IMR-90 (cell line): ENCODE data around the gene EOLA2. TPM values are rescaled to one million over a fixed set of nuclear protein-coding genes. Genes with fewer than 3 reads are reported as not detected.
A peak's percentile ranks its signal among the peaks of the same experiment; 100 is the strongest.

Source experiments
- ATAC-seq: fragments of 200-7000 bp; cut with Tn5 transposase; 2 replicates; pipeline ENCODE4 v1.9.1; 2020; ENCODE audit warnings: low read depth, mild to moderate bottlenecking, moderate library complexity
- Bru-seq: library from RNA; stranded (reverse); fragments of 400-500 nt; gene quantifications from one replicate; lab custom pipeline; 2021; lab: Mats Ljungman, UMichigan
- BruChase-seq, 2 experiments: library from RNA; stranded (reverse); fragments of 400-500 nt; gene quantifications; one replicate each; lab custom pipeline; 2021; lab: Mats Ljungman, UMichigan
- BruUV-seq: library from RNA; stranded (reverse); fragments of 400-500 nt; replicated peaks from 2 replicates; lab custom pipeline; 2021; lab: Mats Ljungman, UMichigan
- CTCF ChIA-PET: fragments of 300-600 bp; formaldehyde crosslinking; extraction: SDS; loops from one replicate; lab custom pipeline; 2021; ENCODE audit warnings: antibody characterized with exemption; lab: Yijun Ruan, JAX
- POLR2A ChIA-PET: fragments of 300-600 bp; sonication (Branson Sonifier 250); formaldehyde crosslinking; loops from one replicate; lab custom pipeline; 2022; ENCODE audit warnings: antibody characterized with exemption; ENCODE audit not compliant: unreplicated experiment; lab: Charles Lee
- DNase-seq: peaks from one replicate; pipeline ENCODE4 v3.0.0; 2013
- H2AFZ ChIP-seq: replicated peaks from 2 replicates; pipeline ENCODE3; 2013; ENCODE audit warnings: low read length, mild to moderate bottlenecking; ENCODE audit not compliant: poor library complexity
- H2AK5ac ChIP-seq: 2 replicates; pipeline ENCODE4 v1.6.1; 2013; ENCODE audit warnings: low read depth, low read length, inconsistent platforms
- H2AK9ac ChIP-seq: replicated peaks from 2 replicates; pipeline ENCODE3; 2013; ENCODE audit warnings: mild to moderate bottlenecking, low read depth, low read length, moderate library complexity; ENCODE audit not compliant: poor library complexity
- H2BK120ac ChIP-seq: 2 replicates; pipeline ENCODE4 v1.6.1; 2013; ENCODE audit warnings: low read depth, low read length, inconsistent platforms
- H2BK15ac ChIP-seq: 3 replicates; pipeline ENCODE4 v1.6.1; 2013; ENCODE audit warnings: low read depth, low read length, inconsistent platforms
- H2BK20ac ChIP-seq: 2 replicates; pipeline ENCODE4 v1.6.1; 2013; ENCODE audit warnings: low read depth, mild to moderate bottlenecking, inconsistent platforms, low read length, moderate library complexity
- H2BK5ac ChIP-seq: 2 replicates; pipeline ENCODE4 v1.6.1; 2013; ENCODE audit warnings: mild to moderate bottlenecking, low read depth, low read length, inconsistent platforms; ENCODE audit not compliant: poor library complexity, severe bottlenecking
- H3K14ac ChIP-seq: replicated peaks from 2 replicates; pipeline ENCODE4 v1.6.1; 2013; ENCODE audit warnings: low read depth, low read length, inconsistent platforms
- H3K18ac ChIP-seq: 2 replicates; pipeline ENCODE4 v1.6.1; 2013; ENCODE audit warnings: low read depth, low read length, control low read depth
- H3K23ac ChIP-seq: 2 replicates; pipeline ENCODE4 v1.6.1; 2013; ENCODE audit warnings: low read depth, low read length, inconsistent platforms
- H3K27ac ChIP-seq: 2 replicates; pipeline ENCODE4 v1.5.1; 2013; ENCODE audit warnings: mild to moderate bottlenecking, control low read depth, low read length; ENCODE audit not compliant: insufficient read depth
- H3K27me3 ChIP-seq: 2 replicates; pipeline ENCODE4 v1.6.1; 2013; ENCODE audit warnings: low read length; ENCODE audit not compliant: control insufficient read depth, insufficient read depth
- H3K36me3 ChIP-seq: 2 replicates; pipeline ENCODE4 v1.6.1; 2013; ENCODE audit warnings: low read length, mixed read lengths; ENCODE audit not compliant: control insufficient read depth, insufficient read depth
- H3K4ac ChIP-seq: 2 replicates; pipeline ENCODE4 v1.6.1; 2013; ENCODE audit warnings: low read depth, low read length, inconsistent platforms
- H3K4me1 ChIP-seq: 2 replicates; pipeline ENCODE4 v1.6.1; 2013; ENCODE audit warnings: low read length, mixed read lengths; ENCODE audit not compliant: control insufficient read depth, insufficient read depth
- H3K4me2 ChIP-seq: 2 replicates; pipeline ENCODE4 v1.6.1; 2013; ENCODE audit warnings: low read depth, mild to moderate bottlenecking, control low read depth, low read length, moderate library complexity
- H3K4me3 ChIP-seq: 2 replicates; pipeline ENCODE4 v1.5.1; 2013; ENCODE audit warnings: low read depth, mild to moderate bottlenecking, control low read depth, low read length, moderate library complexity; ENCODE audit not compliant: insufficient read depth
- H3K56ac ChIP-seq: 2 replicates; pipeline ENCODE4 v1.6.1; 2013; ENCODE audit warnings: low read length, inconsistent platforms; ENCODE audit not compliant: insufficient read depth; ENCODE audit errors: extremely low read depth
- H3K79me1 ChIP-seq, 2 experiments: 2 replicates each; pipeline ENCODE4 v1.6.1; 2013; ENCODE audit warnings: low read length in 2 of 2, inconsistent platforms in 1 of 2, low read depth in 1 of 2
- H3K9ac ChIP-seq: 2 replicates; pipeline ENCODE4 v1.6.1; 2013; ENCODE audit warnings: low read depth, low read length, control low read depth
- H3K9me1 ChIP-seq: 2 replicates; pipeline ENCODE4 v1.6.1; 2013; ENCODE audit warnings: low read length, inconsistent platforms; ENCODE audit not compliant: insufficient read depth
- H3K9me3 ChIP-seq: 2 replicates; pipeline ENCODE4 v1.6.1; 2013; ENCODE audit warnings: low read length; ENCODE audit not compliant: control insufficient read depth, insufficient read depth
- H4K20me1 ChIP-seq: 2 replicates; pipeline ENCODE4 v1.6.1; 2013; ENCODE audit warnings: low read length, inconsistent platforms; ENCODE audit not compliant: insufficient read depth
- H4K5ac ChIP-seq: 2 replicates; pipeline ENCODE4 v1.6.1; 2013; ENCODE audit warnings: mild to moderate bottlenecking, low read depth, low read length, control low read depth
- H4K8ac ChIP-seq, 2 experiments: 2 replicates each; pipeline ENCODE4 v1.6.1; 2013; ENCODE audit warnings: low read depth in 2 of 2, low read length in 2 of 2, control low read depth in 1 of 2, inconsistent platforms in 1 of 2
- H4K91ac ChIP-seq: 2 replicates; pipeline ENCODE4 v1.6.1; 2013; ENCODE audit warnings: low read depth, low read length, inconsistent platforms; ENCODE audit not compliant: insufficient read depth
- CTCF ChIP-seq: conservative IDR thresholded peaks from 2 replicates; pipeline ENCODE4 v1.5.1; 2012; ENCODE audit warnings: mild to moderate bottlenecking, low read depth, low read length, improper control_type of control experiment
- MAZ ChIP-seq: IDR thresholded peaks from 2 replicates; pipeline ENCODE4 v1.6.1; 2012; ENCODE audit warnings: low read depth, mild to moderate bottlenecking, low read length, improper control_type of control experiment, moderate library complexity, borderline replicate concordance
- USF2 ChIP-seq: fragments of 150-350 bp; IDR thresholded peaks from 2 replicates; pipeline ENCODE4 v1.6.1; 2017; ENCODE audit warnings: mild to moderate bottlenecking, antibody characterized with exemption, low read length, low read depth
- WGBS, 2 experiments: methylation state at CpG; one replicate each; pipeline versions ENCODE4 v1.1.5 to v1.1.7; 2013; ENCODE audit warnings: missing lambda C conversion rate in 2 of 2; ENCODE audit not compliant: insufficient read length in 1 of 2; ENCODE audit errors: extremely low coverage in 2 of 2; 5-methylcytosine and 5-hydroxymethylcytosine counted together
- dilution Hi-C: fragments of 300-500 bp; cut with HindIII; formaldehyde crosslinking; loops from one replicate; pipeline ENCODE4 v1.14.3; 2018; ENCODE audit warnings: low sequenced_read_pairs; ENCODE audit not compliant: unreplicated experiment
- in situ Hi-C: fragments of 300-500 bp; cut with MboI; formaldehyde crosslinking; loops from 3 replicates; pipeline ENCODE4 v1.14.3; 2019; ENCODE audit warnings: low sequenced_read_pairs, inconsistent platforms, mixed read lengths
- intact Hi-C: fragments of 100-400 bp; cut with micrococcal nuclease; formaldehyde crosslinking; loops from 2 replicates; pipeline ENCODE4 v1.10.0; 2022
- long read RNA-seq: library from polyadenylated mRNA; unstranded; transcript quantifications from one replicate; pipeline ENCODE4 v2.0.0, GENCODE V29; 2021; ENCODE audit not compliant: unreplicated experiment
- polyA plus RNA-seq, 3 experiments: library from polyadenylated mRNA; depleted of rRNA; stranded (reverse); fragments of >200 nt; gene quantifications; 2 replicates each; pipeline ENCODE4 v1.2.3, GENCODE V29; 2012; ENCODE audit warnings: low replicate concordance in 1 of 3
- total RNA-seq: library from RNA; depleted of rRNA; stranded (reverse); fragments of >200 nt; gene quantifications from 2 replicates; pipeline ENCODE4 v1.2.3, GENCODE V29; 2012; rRNA removed

The EOLA2 gene
- total RNA-seq (22.5 and 23.7 TPM in 2 replicates), polyA plus RNA-seq (2012; rRNA removed) (46.5 and 51.4 TPM in 2 replicates), Bru-seq, nascent RNA (percentile 67 among the genes with signal in this experiment), BruChase-seq, experiment 1, labeled RNA remaining after a 6-hour chase (percentile 66 among the genes with signal in this experiment), BruChase-seq, experiment 2, labeled RNA remaining after a 2-hour chase (percentile 71 among the genes with signal in this experiment)
- polyA plus RNA-seq (2012; cell fraction: cytosol; rRNA removed), result 24.4 and 37.3 TPM in 2 replicates
- 40.1 and 107 TPM in 2 replicates for polyA plus RNA-seq (2012; cell fraction: nucleus; rRNA removed; ENCODE audit: low replicate concordance)
- long read RNA-seq, transcript CXorf40B-203 (5 exons, 1,653 nt), result major isoform, 16 of 30 reads
- long read RNA-seq, partial matches to known transcripts, result 3 of 30 reads
- long read RNA-seq, other reads (novel, unspliced or antisense), result 8 of 30 reads

DNA sequence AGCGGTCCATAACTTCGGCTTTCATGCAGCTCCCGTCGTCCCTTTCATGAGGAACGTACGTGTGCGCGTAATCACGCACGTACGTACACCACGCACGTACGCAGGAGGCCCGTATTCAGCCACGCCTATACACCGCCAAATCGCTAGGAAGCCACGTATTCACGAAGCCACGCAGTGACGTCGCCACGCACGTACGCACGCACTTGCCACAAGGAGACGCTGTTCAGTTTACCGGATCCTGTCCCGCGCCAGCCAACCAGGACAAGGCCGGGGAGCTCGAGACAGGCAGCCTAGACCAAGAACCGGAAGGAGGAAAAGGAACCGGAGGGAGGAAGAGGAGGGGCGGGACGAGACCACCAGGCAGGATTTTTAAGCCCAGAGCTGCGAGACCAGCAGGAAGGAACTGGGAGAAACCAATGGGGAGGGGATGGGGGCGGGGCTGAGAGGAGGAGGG lies at the start of gene EOLA2:
Gene EOLA2 (minus strand): TSS at position 65 of the 454 bp plus-strand sequence. CDS start 4,617 bp downstream, outside the sequence.
- TF ChIP-seq USF2 (no peak), MAZ (peak; percentile 65; the same call in 1 of the 2 replicates), CTCF (peak; percentile 81)
- peak within 1 kb of the TSS; percentile 65 for H3K18ac ChIP-seq
- H3K4me1 ChIP-seq, result no peaks in the 10 kb centered on the region
- H4K5ac ChIP-seq, result peak within 1 kb of the TSS; percentile 52; the same call in 1 of the 2 replicates
- H3K4ac ChIP-seq, result peak within 1 kb of the TSS; percentile 82
- H3K79me1 ChIP-seq, result no peaks in the 10 kb centered on the region; a peak in 1 of 4 replicates
- H4K20me1 ChIP-seq, result no peaks in the 10 kb centered on the region
- peak within 1 kb of the TSS; percentile 95 for H3K27ac ChIP-seq
- H2BK5ac ChIP-seq, result peak within 1 kb of the TSS; percentile 95
- ATAC-seq, result peak; percentile 50
- H3K36me3 ChIP-seq, result peaks cover 7% of the 10 kb centered on the region; the same call in 1 of the 2 replicates
- intact Hi-C loops, result loop anchor here (10.0 kb wide), 1 partner anchor 1046 kb away; the partner anchor contains the start of gene HMGB3
- H3K4me3 ChIP-seq, result peak within 1 kb of the TSS; percentile 82
- H2AK5ac ChIP-seq, result peak within 1 kb of the TSS; percentile 68
- in situ Hi-C loops, result no loop called here
- H3K27me3 ChIP-seq, result no peaks in the 10 kb centered on the region
- peak within 1 kb of the TSS; percentile 65; the same call in 1 of the 2 replicates for H4K91ac ChIP-seq
- H2AFZ ChIP-seq, result peak within 1 kb of the TSS; percentile 90
- ChIA-PET POLR2A (no interaction called here), CTCF (interaction anchor here (1.1 kb wide), 1 partner anchor 34 kb away, joined by 3 read pairs; no protein-coding TSS in a partner anchor)
- dilution Hi-C loops, result no loop called here
- WGBS, 2 experiments, result 49% methylated on average over 35 of the region's 39 CpGs; no CpG with 5 or more reads in 1 of the 2 experiments
- no peak within 1 kb of the TSS for H2BK20ac ChIP-seq
- H3K9me3 ChIP-seq, result no peaks in the 10 kb centered on the region
- peak within 1 kb of the TSS; percentile 94 for H2AK9ac ChIP-seq
- H3K4me2 ChIP-seq, result peak within 1 kb of the TSS; percentile 91
- H2BK15ac ChIP-seq, result no peak within 1 kb of the TSS
- H3K9ac ChIP-seq, result peak within 1 kb of the TSS; percentile 73
- peak within 1 kb of the TSS; percentile 43; the same call in 1 of the 2 replicates for H3K56ac ChIP-seq
- BruUV-seq, result no TSS peak
- peak within 1 kb of the TSS; percentile 61; the same call in 1 of the 2 replicates for H2BK120ac ChIP-seq
- H3K9me1 ChIP-seq, result no peaks in the 10 kb centered on the region
- H4K8ac ChIP-seq, result peak within 1 kb of the TSS in 1 of 2 experiments; percentile 84; a peak in 1 of 4 replicates
- DNase-seq, result peak; percentile 99
- 0 out of 2 replicates have a peak within 1 kb of the TSS, but pooled peaks have one; percentile 67 for H3K14ac ChIP-seq
- 0 out of 2 replicates have a peak within 1 kb of the TSS, but pooled peaks have one; percentile 24 for H3K23ac ChIP-seq
